GM18867 (cell line): Measurements from ENCODE around the gene SLC27A1.
"Not testable (repeated sequence)": the region's sequence is repeated elsewhere in the genome, so short reads cannot be mapped to it uniquely, and the experiment has no call there.

ENCODE experiments used
- ATAC-seq: cut with Tn5 transposase; IDR thresholded peaks from one replicate; pipeline ENCODE4 v1.9.1; 2021; ENCODE audit warnings: mild to moderate bottlenecking, moderate library complexity; ENCODE audit not compliant: unreplicated experiment

SLC27A1 gene

GRCh38 chr19:17486545-17487240 is 16.4 kb downstream of the SLC27A1 start:
- no peak for ATAC-seq

DNA sequence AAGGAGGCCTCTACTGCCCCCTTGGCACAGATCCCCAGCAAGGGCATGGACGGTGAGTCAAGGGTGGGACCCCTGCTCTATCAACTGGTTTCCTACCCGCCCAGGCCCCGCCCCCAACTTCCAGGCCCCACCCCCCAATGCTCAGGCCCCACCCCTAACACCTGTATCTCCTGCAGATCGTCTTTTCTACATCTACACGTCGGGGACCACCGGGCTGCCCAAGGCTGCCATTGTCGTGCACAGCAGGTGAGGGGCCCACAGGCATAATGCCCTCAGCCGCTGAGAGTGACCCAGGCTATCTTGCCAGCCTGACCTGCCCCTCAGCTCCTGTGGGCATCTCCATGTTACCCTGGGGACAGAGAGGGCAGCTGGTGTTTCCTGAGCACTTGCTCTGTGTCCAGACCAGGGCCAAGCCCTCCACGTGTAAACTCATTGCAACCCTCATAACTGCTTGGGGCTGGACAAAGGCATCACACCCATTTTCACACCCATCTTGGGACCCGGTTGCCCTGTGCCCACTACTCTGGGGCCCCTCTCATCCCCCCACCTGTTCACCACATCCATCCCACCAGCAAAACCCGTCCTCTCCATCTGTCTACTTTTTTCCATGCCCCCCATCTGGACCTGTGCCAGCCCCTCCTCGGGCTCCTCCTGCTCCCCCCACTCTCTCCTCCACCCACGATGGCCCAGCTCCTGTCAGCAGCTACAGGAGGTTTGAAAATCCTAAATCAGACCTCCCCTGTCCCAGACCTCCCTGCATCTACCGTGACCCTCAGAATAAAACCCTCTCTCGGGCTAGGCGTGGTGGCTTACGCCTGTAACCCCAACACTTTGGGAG is 17.2 kb downstream of the SLC27A1 start:
- ATAC-seq, result no peak

- ATAC-seq, result no peak
These were observed 18.5 kb downstream of the SLC27A1 start for GRCh38 chr19:17488593-17489391.

GRCh38 chr19:17489392-17490030 is 19.2 kb downstream of the SLC27A1 start:
- no peak for ATAC-seq

GRCh38 chr19:17490411-17490810 is 20.1 kb downstream of the SLC27A1 start:
- ATAC-seq, result no peak

- no peak for ATAC-seq
These were observed 21.0 kb downstream of the SLC27A1 start for GRCh38 chr19:17491287-17491686.

DNA sequence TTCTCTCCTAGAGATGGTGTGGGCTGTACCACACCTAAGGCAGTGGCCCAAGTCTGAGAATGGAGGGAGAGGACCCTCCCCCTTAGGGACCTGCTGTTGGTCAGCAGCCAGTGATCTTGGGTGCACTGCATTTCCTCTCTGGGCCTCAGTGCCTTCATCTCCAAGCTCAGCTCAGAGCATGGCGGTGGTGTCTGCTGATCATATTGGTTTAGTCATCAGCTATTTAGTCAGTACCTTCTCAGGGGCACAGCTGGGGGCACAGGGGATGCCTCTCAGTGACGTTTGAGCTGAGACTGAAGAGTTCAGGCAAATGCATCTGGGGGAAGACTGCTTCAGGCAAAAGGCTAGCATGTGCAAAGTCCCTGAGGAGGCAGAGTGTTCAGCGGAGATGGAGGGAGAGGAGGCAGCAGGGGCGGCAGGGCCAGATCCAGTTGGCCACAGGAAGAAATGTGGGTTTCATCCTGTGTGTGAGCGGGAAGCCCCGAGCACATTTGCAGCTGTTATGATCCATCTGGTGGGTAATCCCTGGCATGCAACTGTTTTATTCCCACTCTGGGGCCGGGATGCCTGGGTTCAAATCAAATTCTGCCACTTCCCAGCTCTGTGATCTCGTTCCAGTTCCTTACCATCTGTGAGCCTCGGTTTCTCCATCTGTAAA is 25.4 kb downstream of the SLC27A1 start:
- no peak for ATAC-seq

GRCh38 chr19:17496337-17496997 is 26.1 kb downstream of the SLC27A1 start:
- ATAC-seq, result no peak

DNA sequence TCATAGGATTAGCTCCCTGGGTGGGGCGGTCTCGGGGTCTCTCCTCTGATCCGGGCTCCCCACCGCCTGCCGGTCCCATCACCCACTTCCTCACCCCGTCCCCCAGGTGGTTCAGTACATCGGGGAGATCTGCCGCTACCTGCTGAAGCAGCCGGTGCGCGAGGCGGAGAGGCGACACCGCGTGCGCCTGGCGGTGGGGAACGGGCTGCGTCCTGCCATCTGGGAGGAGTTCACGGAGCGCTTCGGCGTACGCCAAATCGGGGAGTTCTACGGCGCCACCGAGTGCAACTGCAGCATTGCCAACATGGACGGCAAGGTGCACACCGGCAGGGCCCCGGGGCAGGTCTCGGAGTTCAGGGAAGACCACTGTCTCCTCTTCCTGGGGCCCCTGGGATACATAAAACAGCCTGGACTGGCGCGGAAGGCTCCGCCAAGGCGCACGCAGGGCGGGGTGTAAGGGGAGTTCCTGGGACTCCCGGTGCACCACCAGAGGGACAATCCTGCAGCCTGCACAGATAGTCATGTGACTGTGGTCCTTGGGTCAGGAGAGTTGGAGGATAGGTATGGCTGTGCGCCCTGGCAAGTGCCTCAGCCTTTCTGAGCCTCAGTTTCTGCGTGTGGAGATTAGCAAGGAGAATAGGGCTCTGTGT is 26.9 kb downstream of the SLC27A1 start:
- no peak for ATAC-seq

DNA sequence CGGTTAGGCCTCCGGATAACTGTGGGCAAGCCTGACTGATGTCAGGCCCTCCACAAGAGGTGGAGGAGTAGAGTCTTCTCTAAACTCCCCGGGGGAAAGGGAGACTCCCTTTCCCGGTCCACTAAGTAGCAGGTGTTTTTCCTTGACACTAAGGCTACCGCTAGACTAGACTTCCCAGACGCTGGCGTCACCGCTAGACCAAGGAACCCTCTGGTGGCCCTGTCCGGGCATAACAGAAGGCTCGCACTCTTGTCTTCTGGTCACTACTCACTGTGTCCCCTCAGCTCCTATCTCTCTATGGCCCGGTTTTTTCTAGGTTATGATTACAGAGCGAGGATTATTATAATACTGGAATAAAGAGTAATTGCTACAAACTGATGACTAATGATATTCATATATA is 28.7 kb downstream of the SLC27A1 start:
- ATAC-seq, result not testable (repeated sequence)

DNA sequence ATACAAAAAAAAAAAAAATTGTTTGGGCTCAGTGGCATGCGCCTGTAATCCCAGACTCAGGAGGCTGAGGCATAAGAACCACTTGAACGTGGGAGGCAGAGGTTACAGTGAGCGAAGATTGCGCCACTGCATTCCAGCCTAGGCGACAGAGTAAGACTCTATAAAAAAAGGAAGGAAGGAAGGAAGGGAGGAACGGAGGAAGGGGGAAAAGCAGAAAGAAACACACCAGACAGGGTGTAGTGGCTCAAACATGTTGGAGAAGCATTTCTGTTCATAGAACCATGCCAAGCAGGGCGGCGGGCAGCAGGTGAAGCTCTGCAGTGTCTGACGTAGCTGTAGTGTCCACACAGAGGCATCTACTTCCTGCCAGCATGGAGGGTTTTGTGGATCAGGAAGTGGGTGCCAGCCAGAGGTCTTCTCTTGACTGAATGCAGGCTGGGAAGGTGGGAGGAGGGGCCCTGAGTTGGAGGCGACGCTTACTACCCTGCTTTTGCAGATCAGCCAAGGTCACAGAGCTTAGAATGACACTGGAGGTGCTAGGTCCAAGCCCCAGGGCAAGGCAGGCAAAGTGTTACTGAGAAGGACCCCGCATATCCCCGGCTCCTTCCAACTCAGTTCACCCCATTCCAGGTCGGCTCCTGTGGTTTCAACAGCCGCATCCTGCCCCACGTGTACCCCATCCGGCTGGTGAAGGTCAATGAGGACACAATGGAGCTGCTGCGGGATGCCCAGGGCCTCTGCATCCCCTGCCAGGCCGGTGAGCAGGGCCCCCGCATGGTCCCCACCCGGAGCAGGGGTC is 29.5 kb downstream of the SLC27A1 start:
- no peak for ATAC-seq

- ATAC-seq, result no peak
These were observed 30.3 kb downstream of the SLC27A1 start for GRCh38 chr19:17500447-17501198.

GRCh38 chr19:17503240-17503639 is 32.9 kb downstream of the SLC27A1 start:
- ATAC-seq, result no peak

DNA sequence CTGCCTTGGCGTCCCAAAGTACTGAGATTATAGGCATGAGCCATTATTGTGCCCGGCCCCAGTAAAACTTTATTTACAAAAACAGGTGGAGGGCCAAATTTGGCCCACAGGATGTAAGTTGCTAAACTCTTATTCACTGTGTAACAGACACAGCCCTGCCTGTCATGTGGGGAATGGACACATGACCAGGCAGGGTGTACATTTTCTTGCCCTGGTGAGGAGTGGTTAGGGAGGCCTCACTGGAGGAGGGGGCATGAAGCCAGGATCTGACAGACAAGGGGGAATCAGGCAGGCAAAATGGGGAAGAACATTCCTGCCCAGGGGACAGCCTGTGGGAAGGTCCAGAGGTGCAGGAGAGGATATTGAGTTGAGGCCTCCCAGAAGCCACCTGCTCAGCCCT is 33.7 kb downstream of the SLC27A1 start:
- ATAC-seq, result no peak

DNA sequence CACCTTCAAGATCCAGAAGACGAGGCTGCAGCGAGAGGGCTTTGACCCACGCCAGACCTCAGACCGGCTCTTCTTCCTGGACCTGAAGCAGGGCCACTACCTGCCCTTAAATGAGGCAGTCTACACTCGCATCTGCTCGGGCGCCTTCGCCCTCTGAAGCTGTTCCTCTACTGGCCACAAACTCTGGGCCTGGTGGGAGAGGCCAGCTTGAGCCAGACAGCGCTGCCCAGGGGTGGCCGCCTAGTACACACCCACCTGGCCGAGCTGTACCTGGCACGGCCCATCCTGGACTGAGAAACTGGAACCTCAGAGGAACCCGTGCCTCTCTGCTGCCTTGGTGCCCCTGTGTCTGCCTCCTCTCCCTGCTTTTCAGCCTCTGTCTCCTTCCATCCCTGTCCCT is 34.1 kb downstream of the SLC27A1 start:
- ATAC-seq, result no peak

GRCh38 chr19:17505223-17505622 is 34.9 kb downstream of the SLC27A1 start:
- ATAC-seq, result no peak

DNA sequence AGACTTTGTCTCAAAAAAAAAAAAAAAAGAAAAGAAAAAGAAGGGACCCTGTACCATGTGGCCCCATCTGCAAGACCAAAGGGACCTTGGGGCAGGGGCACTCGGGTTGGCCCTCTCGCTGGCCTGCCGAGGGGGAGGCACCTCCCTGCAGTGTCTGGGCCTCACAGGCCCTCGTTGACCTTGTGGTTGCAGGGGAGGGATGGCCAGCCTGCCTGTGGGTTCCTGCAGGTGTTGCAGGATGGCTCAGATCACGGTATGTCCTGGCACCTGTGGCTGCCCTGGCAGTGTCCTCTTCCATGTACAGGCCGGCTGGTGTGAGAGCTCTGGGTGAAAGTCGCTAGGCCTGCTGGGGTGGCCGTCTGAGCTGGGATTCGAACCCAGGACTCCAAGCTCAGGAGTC is 36.4 kb downstream of the SLC27A1 start:
- no peak for ATAC-seq

- not testable (repeated sequence) for ATAC-seq
These were observed 38.2 kb downstream of the SLC27A1 start for GRCh38 chr19:17508558-17508933.
